Ascending aorta (tissue), 2 donors: ENCODE data around the gene NAE1. TPM values are rescaled to one million over a fixed set of nuclear protein-coding genes. Genes with fewer than 3 reads are reported as not detected.

Experiments used
- DNase-seq, 2 donors: peaks; one replicate each; pipeline ENCODE4 v3.0.0-alpha.2; 2019; ENCODE audit warnings: low spot score in 2 of 2
- H3K27ac ChIP-seq, 2 donors: fragments of 200-600 bp; sonication (generic); one replicate each; pipeline ENCODE4 v1.5.1; 2016 to 2017; ENCODE audit warnings: mild to moderate bottlenecking in 1 of 2
- H3K27me3 ChIP-seq: fragments of 200-600 bp; sonication (generic); one replicate; pipeline ENCODE4 v1.5.1; 2017
- H3K36me3 ChIP-seq, 2 donors: fragments of 200-600 bp; sonication (generic); one replicate each; pipeline ENCODE4 v1.5.1; 2016
- H3K4me1 ChIP-seq, 2 donors: fragments of 200-600 bp; sonication (generic); one replicate each; pipeline ENCODE4 v1.5.1; 2016 to 2017; ENCODE audit warnings: mild to moderate bottlenecking in 1 of 2
- H3K4me3 ChIP-seq, 2 donors: fragments of 200-600 bp; sonication (generic); one replicate each; pipeline ENCODE4 v1.5.1; 2016 to 2017; ENCODE audit warnings: mild to moderate bottlenecking in 1 of 2
- H3K9me3 ChIP-seq, 2 donors: fragments of 200-600 bp; sonication (generic); one replicate each; pipeline ENCODE4 v1.5.1; 2016
- CTCF ChIP-seq, 3 experiments: fragments of 200-600 bp in 2 of 3; fragments of 450-650 bp in 1 of 3; sonication (generic) in 2 of 3; IDR thresholded peaks; one replicate each; pipeline ENCODE4 v1.5.1; 2016 to 2019; ENCODE audit warnings: antibody characterized with exemption in 3 of 3, mild to moderate bottlenecking in 1 of 3, moderate library complexity in 1 of 3
- intact Hi-C: fragments of 100-400 bp; cut with DNase I; formaldehyde crosslinking; loops from one replicate; pipeline ENCODE4 v1.15.1; 2023
- total RNA-seq: library from RNA; depleted of rRNA; stranded (reverse); fragments of >200 nt; gene quantifications from one replicate; pipeline ENCODE4 v1.1.0, GENCODE V29; 2016

Gene NAE1
- total RNA-seq, 1 donor from 2014 or later: 8.6 TPM

GRCh38 chr16:66752958-66753357 is 77.8 kb downstream of the NAE1 start:
- Histone ChIP-seq H3K36me3 (peaks cover 6 to 10% of the 10 kb centered on the region in 2 donors), H3K27me3 (no peaks in the 10 kb centered on the region), H3K4me1 (peaks cover 6 to 22% of the 10 kb centered on the region in 2 donors), H3K9me3 (no peaks in the 10 kb centered on the region), H3K27ac (no peak overlapping the region), H3K4me3 (no peak overlapping the region)
- no peak for TF ChIP-seq CTCF (IDR thresholded peaks at IDR 0.05)
- intact Hi-C loops: loop anchor here (5.0 kb wide), 2 partner anchors 91 to 146 kb away; no protein-coding TSS in a partner anchor
- DNase-seq: no peak

Other genes starting within 250 kb of the NAE1 start
- gene CMTM3, start 226.3 kb downstream of the NAE1 start, total RNA-seq: 42.6 TPM
- gene CMTM4, start 134.2 kb downstream of the NAE1 start, total RNA-seq: 20.1 TPM
- 99.7 TPM for gene DYNC1LI2, start 79.4 kb downstream of the NAE1 start, total RNA-seq
- gene TERB1, start 29.4 kb downstream of the NAE1 start, total RNA-seq: not detected
- not detected for gene CA7, start 13.4 kb upstream of the NAE1 start, total RNA-seq
- gene PDP2, start 49.5 kb upstream of the NAE1 start, total RNA-seq: 2.8 TPM
- not detected for gene CDH16, start 87.9 kb upstream of the NAE1 start, total RNA-seq
- gene RRAD, start 94.6 kb upstream of the NAE1 start, total RNA-seq: 54.2 TPM
- gene CIAO2B, start 103.4 kb upstream of the NAE1 start, total RNA-seq: 255 TPM
- gene CES2, start 104.5 kb upstream of the NAE1 start, total RNA-seq: 40.0 TPM
- gene CES3, start 130.3 kb upstream of the NAE1 start, total RNA-seq: not detected
- gene CES4A, start 157.6 kb upstream of the NAE1 start, total RNA-seq: 0.11 TPM
- gene CBFB, start 198.2 kb upstream of the NAE1 start, total RNA-seq: 59.1 TPM